Fibroblast of lung (primary cell): ENCODE measurements around the gene DNAH6. TPM values are rescaled to one million over a fixed set of nuclear protein-coding genes. Genes with fewer than 3 reads are reported as not detected.

ENCODE experiments used
- DNase-seq, 2 donors: peaks; one replicate each; pipeline versions ENCODE4 v3.0.0 to v3.0.0-alpha.2; 2010; ENCODE audit warnings: low read depth in 2 of 2
- H2AFZ ChIP-seq: 2 replicates; pipeline ENCODE4 v1.5.1; 2012; ENCODE audit warnings: low read length, control low read depth, inconsistent platforms
- H3K27ac ChIP-seq: 2 replicates; pipeline ENCODE4 v1.5.1; 2011; ENCODE audit warnings: low read length, control low read depth; ENCODE audit not compliant: insufficient read depth
- H3K27me3 ChIP-seq: 2 replicates; pipeline ENCODE4 v1.5.1; 2011; ENCODE audit warnings: mild to moderate bottlenecking, low read length; ENCODE audit not compliant: control insufficient read depth, insufficient read depth
- H3K36me3 ChIP-seq: 2 replicates; pipeline ENCODE4 v1.5.1; 2011; ENCODE audit warnings: low read length; ENCODE audit not compliant: control insufficient read depth, insufficient read depth
- H3K4me1 ChIP-seq: 2 replicates; pipeline ENCODE4 v1.5.1; 2011; ENCODE audit warnings: low read length; ENCODE audit not compliant: control insufficient read depth, insufficient read depth; ENCODE audit errors: extremely low read depth
- H3K4me2 ChIP-seq: 2 replicates; pipeline ENCODE4 v1.5.1; 2011; ENCODE audit warnings: low read length, control low read depth; ENCODE audit not compliant: insufficient read depth; ENCODE audit errors: extremely low read depth
- H3K4me3 ChIP-seq, 4 experiments: fragments of 200-600 bp in 1 of 4; sonication (generic) in 1 of 4; replicated peaks in 1 of 4; 2 replicates each; pipeline ENCODE4 v1.5.1; 2011 to 2016; ENCODE audit warnings: low read length in 4 of 4, low read depth in 3 of 4, mild to moderate bottlenecking in 3 of 4, control low read depth in 2 of 4, inconsistent platforms in 1 of 4, mixed read lengths in 1 of 4; ENCODE audit not compliant: insufficient read depth in 1 of 4; ENCODE audit errors: control extremely low read depth in 1 of 4
- H3K79me2 ChIP-seq: 2 replicates; pipeline ENCODE4 v1.5.1; 2012; ENCODE audit warnings: mild to moderate bottlenecking, low read length, inconsistent platforms; ENCODE audit not compliant: control insufficient read depth, insufficient read depth
- H3K9ac ChIP-seq: 2 replicates; pipeline ENCODE4 v1.5.1; 2011; ENCODE audit warnings: mild to moderate bottlenecking, low read length, control low read depth; ENCODE audit not compliant: insufficient read depth
- H3K9me3 ChIP-seq: 2 replicates; pipeline ENCODE4 v1.5.1; 2012; ENCODE audit warnings: low read depth, low read length; ENCODE audit not compliant: control insufficient read depth, insufficient read depth
- H4K20me1 ChIP-seq: 2 replicates; pipeline ENCODE4 v1.5.1; 2011; ENCODE audit warnings: low read length; ENCODE audit not compliant: control insufficient read depth, insufficient read depth; ENCODE audit errors: extremely low read depth
- CTCF ChIP-seq, 2 donors: IDR thresholded peaks in 1 of 2; conservative IDR thresholded peaks in 1 of 2; 1 replicate in 1 of 2; 2 replicates in 1 of 2; pipeline ENCODE4 v1.5.1; 2011 to 2012; ENCODE audit warnings: low read length in 2 of 2, control low read depth in 1 of 2, inconsistent platforms in 1 of 2, low read depth in 1 of 2, mild to moderate bottlenecking in 1 of 2
- EZH2 ChIP-seq: IDR thresholded peaks from 2 replicates; pipeline ENCODE4 v1.5.1; 2012; ENCODE audit warnings: low read length, control low read depth, mild to moderate bottlenecking; ENCODE audit errors: missing control alignments
- polyA plus RNA-seq, 2 donors: library from polyadenylated mRNA; depleted of rRNA in 1 of 2; stranded (reverse) in 1 of 2; unstranded in 1 of 2; fragments of >200 nt; gene quantifications; 2 replicates each; pipeline ENCODE4 v1.2.1, GENCODE V29; 2011 to 2012; ENCODE audit warnings: missing spikeins in 1 of 2
- total RNA-seq: library from RNA; depleted of rRNA; stranded (reverse); fragments of >200 nt; gene quantifications from 2 replicates; pipeline ENCODE4 v1.2.1, GENCODE V29; 2014

The DNAH6 gene
- total and polyA plus RNA-seq, 2 donors (not counting 1 experiment from before 2014, with no cell fraction given), result under 0.01 to 0.01 TPM

DNA sequence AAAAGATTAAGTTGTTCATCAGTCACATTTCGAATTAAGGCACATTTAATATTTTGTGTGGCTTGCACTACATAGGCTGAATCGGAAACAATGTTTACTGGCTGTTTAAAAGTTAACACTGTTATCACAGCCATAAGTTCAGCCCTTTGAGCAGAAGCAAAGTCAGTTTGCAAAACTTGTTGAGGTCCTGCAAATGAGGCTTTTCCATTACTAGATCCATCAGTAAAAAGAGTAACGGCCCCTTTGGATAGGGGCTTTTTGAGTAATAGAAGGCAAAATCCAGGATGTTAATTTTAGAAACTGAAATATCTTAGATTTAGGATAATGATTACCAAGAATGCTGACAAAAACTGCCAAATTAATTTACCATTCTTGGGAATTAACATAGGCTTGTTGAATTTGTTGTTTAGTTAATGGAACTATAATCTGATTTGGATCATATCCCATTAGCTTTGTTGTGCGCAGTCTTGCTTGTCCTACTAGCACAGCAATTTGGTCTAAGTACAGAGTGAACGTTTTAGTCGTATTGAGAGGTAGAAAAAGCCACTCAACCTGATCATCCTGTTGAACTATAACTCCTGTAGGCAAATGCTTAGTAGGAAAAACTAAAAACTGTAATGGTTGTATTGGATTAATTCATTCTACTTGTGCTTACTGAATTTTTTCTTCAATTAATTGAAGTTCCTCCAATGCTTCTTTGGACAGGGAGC lies 43.3 kb upstream of the DNAH6 start:
- Histone ChIP-seq H3K27ac (no peak overlapping the region), H4K20me1 (no peaks in the 10 kb centered on the region), H3K79me2 (no peaks in the 10 kb centered on the region), H2AFZ (no peak overlapping the region), H3K4me3 (no peak overlapping the region), H3K9me3 (no peaks in the 10 kb centered on the region), H3K27me3 (peaks cover 4% of the 10 kb centered on the region), H3K4me2 (no peak overlapping the region), H3K36me3 (no peaks in the 10 kb centered on the region), H3K9ac (no peak overlapping the region), H3K4me1 (no peaks in the 10 kb centered on the region)
- no peak for DNase-seq
- no peak for TF ChIP-seq EZH2
- TF ChIP-seq CTCF (conservative IDR thresholded peaks at IDR 0.05 in 1 of 2, IDR thresholded peaks at IDR 0.05 in 1 of 2; ENCODE audit: low read depth in 1 of 2, low read length in 2 of 2), result no peak

- Histone ChIP-seq H3K27me3 (peaks cover 4% of the 10 kb centered on the region), H4K20me1 (no peaks in the 10 kb centered on the region), H3K4me2 (no peak overlapping the region), H3K79me2 (no peaks in the 10 kb centered on the region), H3K4me1 (no peaks in the 10 kb centered on the region), H3K9ac (no peak overlapping the region), H3K27ac (no peak overlapping the region), H2AFZ (no peak overlapping the region), H3K9me3 (no peaks in the 10 kb centered on the region), H3K4me3 (no peak overlapping the region), H3K36me3 (no peaks in the 10 kb centered on the region)
- no peak for TF ChIP-seq EZH2
- TF ChIP-seq CTCF (conservative IDR thresholded peaks at IDR 0.05 in 1 of 2, IDR thresholded peaks at IDR 0.05 in 1 of 2; ENCODE audit: low read depth in 1 of 2, low read length in 2 of 2), result no peak
- no peak for DNase-seq
Observed at GRCh38 chr2:84474176-84474575, 42.1 kb upstream of the DNAH6 start.

DNA sequence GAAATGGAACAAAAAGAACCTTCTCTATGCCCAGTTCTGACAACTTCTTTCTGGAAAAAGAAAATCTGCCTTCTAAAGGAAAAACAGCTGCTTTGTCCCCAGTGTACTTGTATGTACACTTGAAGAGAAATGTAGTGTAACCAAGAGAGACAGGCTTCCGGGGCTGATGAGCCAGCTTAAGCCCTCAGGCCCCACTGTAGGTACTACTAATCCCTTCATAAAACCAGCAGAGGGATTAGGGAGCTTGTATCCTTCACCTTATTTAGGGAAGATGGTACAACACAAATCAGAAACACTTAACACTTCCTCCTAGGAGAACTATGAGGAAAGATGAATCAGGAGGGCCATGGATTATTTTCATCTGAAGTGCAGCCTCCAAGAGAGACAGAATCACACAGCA lies 38.4 kb upstream of the DNAH6 start:
- peaks cover 3% of the 10 kb centered on the region for H3K4me1 ChIP-seq
- H3K4me2 ChIP-seq, result no peak overlapping the region
- H3K27me3 ChIP-seq, result peaks cover 3% of the 10 kb centered on the region
- no peaks in the 10 kb centered on the region for H4K20me1 ChIP-seq
- no peak for DNase-seq
- no peaks in the 10 kb centered on the region for H3K79me2 ChIP-seq
- no peak for TF ChIP-seq EZH2
- H2AFZ ChIP-seq, result no peak overlapping the region
- no peaks in the 10 kb centered on the region for H3K36me3 ChIP-seq
- H3K9me3 ChIP-seq, result no peaks in the 10 kb centered on the region
- H3K4me3 ChIP-seq, result no peak overlapping the region
- H3K9ac ChIP-seq, result no peak overlapping the region
- no peak overlapping the region for H3K27ac ChIP-seq
